Loucy (cell line): ENCODE results near the gene NDUFA1.
"Not testable (repeated sequence)": the region's sequence is repeated elsewhere in the genome, so short reads cannot be mapped to it uniquely, and the experiment has no call there.

ENCODE experiments used
- H2AFZ ChIP-seq: fragments of 200-600 bp; sonication (generic); 2 replicates; pipeline ENCODE4 v1.6.0; 2016; ENCODE audit warnings: antibody characterized with exemption, mild to moderate bottlenecking, low read length, moderate library complexity
- H3F3A ChIP-seq: fragments of 200-600 bp; 2 replicates; pipeline ENCODE4 v1.6.0; 2016; ENCODE audit warnings: antibody characterized with exemption, low read depth, mild to moderate bottlenecking
- H3K27me3 ChIP-seq: fragments of 200-600 bp; sonication (generic); 2 replicates; pipeline ENCODE4 v1.6.1; 2014; ENCODE audit warnings: low read length, mild to moderate bottlenecking; ENCODE audit not compliant: insufficient read depth, poor library complexity, severe bottlenecking
- H3K36me3 ChIP-seq: fragments of 200-600 bp; sonication (generic); 2 replicates; pipeline ENCODE4 v1.6.1; 2016; ENCODE audit warnings: low read length; ENCODE audit not compliant: insufficient read depth
- H3K4me1 ChIP-seq: fragments of 200-600 bp; sonication (generic); 2 replicates; pipeline ENCODE4 v1.5.1; 2014; ENCODE audit warnings: low read length, mild to moderate bottlenecking; ENCODE audit not compliant: insufficient read depth, poor library complexity, severe bottlenecking
- H3K4me2 ChIP-seq: fragments of 200-600 bp; sonication (generic); 2 replicates; pipeline ENCODE4 v1.6.0; 2014; ENCODE audit warnings: antibody characterized with exemption, low read length, low read depth, mild to moderate bottlenecking; ENCODE audit not compliant: poor library complexity, severe bottlenecking
- H3K4me3 ChIP-seq: fragments of 200-600 bp; sonication (generic); 2 replicates; pipeline ENCODE4 v1.5.1; 2014; ENCODE audit warnings: low read length, mild to moderate bottlenecking, mixed read lengths; ENCODE audit not compliant: poor library complexity, severe bottlenecking
- H3K79me2 ChIP-seq: fragments of 200-600 bp; sonication (generic); 2 replicates; pipeline ENCODE4 v1.6.1; 2014; ENCODE audit warnings: low read length; ENCODE audit not compliant: insufficient read depth
- H3K9ac ChIP-seq: fragments of 200-600 bp; sonication (generic); 2 replicates; pipeline ENCODE4 v1.6.0; 2014; ENCODE audit warnings: mild to moderate bottlenecking, low read depth, low read length, moderate library complexity; ENCODE audit not compliant: poor library complexity, severe bottlenecking
- H3K9me2 ChIP-seq: fragments of 200-600 bp; sonication (generic); replicated peaks from 2 replicates; pipeline ENCODE4 v1.6.1; 2016; ENCODE audit warnings: low read depth, low read length, mixed read lengths
- H3K9me3 ChIP-seq: fragments of 200-600 bp; sonication (generic); 2 replicates; pipeline ENCODE4 v1.6.1; 2014; ENCODE audit warnings: mild to moderate bottlenecking, antibody characterized with exemption, low read length, low read depth; ENCODE audit not compliant: insufficient read depth
- H4K20me1 ChIP-seq: fragments of 200-600 bp; sonication (generic); 2 replicates; pipeline ENCODE4 v1.6.0; 2014; ENCODE audit warnings: antibody characterized with exemption, low read length, mild to moderate bottlenecking; ENCODE audit not compliant: insufficient read depth, poor library complexity, severe bottlenecking
- CTCF ChIP-seq: fragments of 200-600 bp; sonication (generic); conservative IDR thresholded peaks from 2 replicates; pipeline ENCODE4 v1.5.1; 2014; ENCODE audit warnings: mild to moderate bottlenecking, antibody characterized with exemption, low read length
- EZH2phosphoT487 ChIP-seq: fragments of 200-600 bp; IDR thresholded peaks from 2 replicates; pipeline ENCODE4 v1.6.1; 2018; ENCODE audit warnings: antibody characterized with exemption, mild to moderate bottlenecking, moderate library complexity, borderline replicate concordance

Gene NDUFA1

GRCh38 chrX:119871599-119872395, at the start of gene NDUFA1, which contains the start of gene RNF113A:
Gene NDUFA1, plus strand, starts transcription at chrX:119871832. Its CDS starts 80 bp downstream, at chrX:119871912.
Gene RNF113A, minus strand, starts transcription at chrX:119871733. Its CDS starts 120 bp downstream, at chrX:119871613.
- Histone ChIP-seq H3K9me2 (no peaks in the 10 kb centered on the region), H3K9me3 (no peaks in the 10 kb centered on the region), H3F3A (no peaks in the 10 kb centered on the region; the same call in 1 of the 2 replicates), H3K36me3 (no peaks in the 10 kb centered on the region), H3K4me2 (peak within 1 kb of the TSS; percentile 91), H3K79me2 (peaks cover 63% of the 10 kb centered on the region), H2AFZ (peak within 1 kb of the TSS; percentile 87), H4K20me1 (peaks cover 10% of the 10 kb centered on the region), H3K27me3 (no peaks in the 10 kb centered on the region), H3K9ac (peak within 1 kb of the TSS; percentile 95), H3K4me1 (peaks cover 6% of the 10 kb centered on the region), H3K4me3 (peak within 1 kb of the TSS; percentile 92)
- no peak for TF ChIP-seq EZH2phosphoT487
- no peak for TF ChIP-seq CTCF

GRCh38 chrX:119824221-119824620, 47.4 kb upstream of the NDUFA1 start:
- H3K9me3 ChIP-seq, H3K79me2 ChIP-seq, H3K9ac ChIP-seq, H3K4me3 ChIP-seq, H3K27me3 ChIP-seq, H3F3A ChIP-seq, H3K36me3 ChIP-seq, H2AFZ ChIP-seq, H3K9me2 ChIP-seq, H3K4me2 ChIP-seq, H4K20me1 ChIP-seq, H3K4me1 ChIP-seq: not testable (repeated sequence)

DNA sequence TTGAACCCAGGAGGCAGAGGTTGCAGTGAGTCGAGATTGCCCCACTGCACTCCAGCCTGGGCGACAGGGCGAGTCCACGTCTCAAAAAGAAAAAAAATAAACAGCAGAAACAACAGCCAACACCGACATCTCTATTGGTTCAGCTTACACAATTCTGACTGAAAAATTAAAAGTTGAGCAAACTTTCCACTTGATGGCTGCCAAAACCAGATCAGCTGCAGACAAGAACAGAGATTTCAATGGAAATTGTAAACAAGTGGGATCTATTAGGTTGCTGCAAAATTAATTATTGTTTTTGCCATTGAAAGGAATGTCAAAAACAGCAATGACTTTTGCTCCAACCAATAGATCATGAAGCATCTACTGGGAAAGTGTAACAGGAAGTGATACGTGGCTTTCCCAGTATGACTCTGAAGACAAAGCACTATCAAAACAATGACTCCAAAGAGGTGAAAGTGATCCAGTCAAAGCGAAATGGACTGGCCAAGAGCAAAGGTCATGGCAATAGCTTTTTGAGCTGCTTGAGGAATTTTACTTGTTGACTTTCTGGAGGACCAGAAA, 45.2 kb upstream of the NDUFA1 start:
- H4K20me1 ChIP-seq: no peaks in the 10 kb centered on the region
- no peak overlapping the region for H2AFZ ChIP-seq
- H3K9ac ChIP-seq: no peak overlapping the region
- no peaks in the 10 kb centered on the region for H3F3A ChIP-seq
- H3K4me3 ChIP-seq: no peak overlapping the region
- H3K9me3 ChIP-seq: no peaks in the 10 kb centered on the region
- H3K27me3 ChIP-seq: no peaks in the 10 kb centered on the region
- no peak overlapping the region for H3K4me2 ChIP-seq
- H3K79me2 ChIP-seq: no peaks in the 10 kb centered on the region
- no peaks in the 10 kb centered on the region for H3K9me2 ChIP-seq
- no peaks in the 10 kb centered on the region for H3K36me3 ChIP-seq
- TF ChIP-seq CTCF (no peak), EZH2phosphoT487 (no peak)
- H3K4me1 ChIP-seq: no peaks in the 10 kb centered on the region
